ENCODE results near the gene CORIN. TPM values are rescaled to one million over a fixed set of nuclear protein-coding genes. Genes with fewer than 3 reads are reported as not detected.

The CORIN gene
- total and polyA plus RNA-seq, 2 of the 4 experiments (the other 2 are of a cell fraction): 20.3 to 24.7 TPM

DNA sequence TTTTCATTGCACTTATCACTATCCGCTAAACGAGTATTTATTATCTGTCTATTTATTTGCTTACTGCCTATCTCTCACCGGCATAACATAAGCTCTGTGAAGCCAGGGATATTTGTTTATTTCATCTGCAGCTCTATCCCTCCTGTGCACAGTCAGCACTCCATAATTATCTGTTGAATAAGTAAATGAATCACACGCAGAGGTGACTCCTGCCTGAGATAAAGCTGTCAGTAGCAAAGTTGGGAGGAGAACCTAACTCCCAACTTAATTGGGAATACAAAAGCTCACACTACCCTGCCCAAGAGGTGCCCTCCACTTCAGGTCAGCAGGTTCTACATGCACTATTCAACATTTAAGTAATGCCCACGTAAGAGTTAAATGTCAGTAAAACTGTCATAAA is 85.7 kb downstream of the CORIN start:
- ChIA-PET POLR2A (ENCODE audit: unreplicated experiment) (interaction anchor here (0.6 kb wide), 1 partner anchor 28 kb away, joined by 4 read pairs; no protein-coding TSS in a partner anchor), CTCF (interaction anchor here (0.9 kb wide), 1 partner anchor 47 kb away, joined by 3 read pairs; no protein-coding TSS in a partner anchor)
- no peak overlapping the region for H3K27ac ChIP-seq (ENCODE audit: insufficient read depth, low read length)
- no peak for DNase-seq
- no peak overlapping the region for H2BK5ac ChIP-seq (ENCODE audit: low read depth, low read length, poor library complexity, severe bottlenecking)
- no peak overlapping the region for H3K4ac ChIP-seq (ENCODE audit: low read depth, low read length)
- H3K9ac ChIP-seq (ENCODE audit: low read depth, low read length): no peak overlapping the region
- H3K9me1 ChIP-seq (ENCODE audit: insufficient read depth, low read length): no peaks in the 10 kb centered on the region
- H3K4me2 ChIP-seq (ENCODE audit: low read depth, low read length): no peak overlapping the region
- H2AK9ac ChIP-seq (replicated peaks; ENCODE audit: low read depth, low read length, poor library complexity): no peak overlapping the region
- intact Hi-C loops (cut with micrococcal nuclease) (no loop called here), dilution Hi-C loops (cut with HindIII; ENCODE audit: low sequenced_read_pairs, unreplicated experiment) (no loop called here), in situ Hi-C loops (cut with MboI; ENCODE audit: low sequenced_read_pairs) (no loop called here)
- no peak overlapping the region for H3K14ac ChIP-seq (replicated peaks; ENCODE audit: low read depth, low read length)
- ATAC-seq (ENCODE audit: low read depth): no peak
- H3K4me1 ChIP-seq (ENCODE audit: control insufficient read depth, insufficient read depth, low read length): no peaks in the 10 kb centered on the region
- peaks cover 2% of the 10 kb centered on the region; the same call in 1 of the 2 replicates for H3K9me3 ChIP-seq (ENCODE audit: control insufficient read depth, insufficient read depth, low read length)
- no peak overlapping the region for H4K5ac ChIP-seq (ENCODE audit: low read depth, low read length)
- no peak for TF ChIP-seq BHLHE40 (IDR thresholded peaks at IDR 0.05; ENCODE audit: low read depth, low read length)
- no peak for TF ChIP-seq NFE2L2 (IDR thresholded peaks at IDR 0.05; ENCODE audit: low read depth, low read length)
- no peak for TF ChIP-seq RCOR1 (IDR thresholded peaks at IDR 0.05; ENCODE audit: insufficient replicate concordance, low read length)
- no peak for TF ChIP-seq FOS (IDR thresholded peaks at IDR 0.05; ENCODE audit: low read depth, low read length)
- no peak for TF ChIP-seq RAD21 (IDR thresholded peaks at IDR 0.05; ENCODE audit: low read length)
- no peak for TF ChIP-seq CTCF (conservative IDR thresholded peaks at IDR 0.05; ENCODE audit: low read depth, low read length)
- TF ChIP-seq MXI1 (IDR thresholded peaks at IDR 0.05; ENCODE audit: borderline replicate concordance, low read depth, low read length): no peak
- H2AFZ ChIP-seq (replicated peaks; ENCODE audit: low read length, poor library complexity): no peak overlapping the region
- no TSS peak for BruUV-seq (replicated peaks)
- H4K91ac ChIP-seq (ENCODE audit: insufficient read depth, low read depth, low read length): no peak overlapping the region
- H3K18ac ChIP-seq (ENCODE audit: low read depth, low read length): no peak overlapping the region
- no peak overlapping the region for H2BK20ac ChIP-seq (ENCODE audit: low read depth, low read length)
- H3K23ac ChIP-seq (ENCODE audit: low read depth, low read length): no peak overlapping the region
- H2BK120ac ChIP-seq (ENCODE audit: low read depth, low read length): no peak overlapping the region
- no peak overlapping the region for H2AK5ac ChIP-seq (ENCODE audit: low read depth, low read length)
- no peaks in the 10 kb centered on the region for H3K36me3 ChIP-seq (ENCODE audit: control insufficient read depth, insufficient read depth, low read length)
- no peak overlapping the region for H3K56ac ChIP-seq (ENCODE audit: extremely low read depth, insufficient read depth, low read length)
- H3K79me1 ChIP-seq (ENCODE audit: low read depth in 1 of 2, low read length in 2 of 2): no peaks in the 10 kb centered on the region
- H3K4me3 ChIP-seq (ENCODE audit: insufficient read depth, low read depth, low read length): no peak overlapping the region
- no peak overlapping the region for H4K8ac ChIP-seq (ENCODE audit: low read depth in 2 of 2, low read length in 2 of 2)
- H3K27me3 ChIP-seq (ENCODE audit: control insufficient read depth, insufficient read depth, low read length): no peaks in the 10 kb centered on the region
- H2BK15ac ChIP-seq (ENCODE audit: low read depth, low read length): no peak overlapping the region
- no peaks in the 10 kb centered on the region for H4K20me1 ChIP-seq (ENCODE audit: insufficient read depth, low read length)
- WGBS, 2 experiments (ENCODE audit: extremely low coverage in 2 of 2, insufficient read length in 1 of 2): no CpG with 5 or more reads among the region's 5 CpGs
